GM10847 (cell line): ENCODE measurements around the gene PGAP3.

Experiments
- POLR2A ChIP-seq: IDR thresholded peaks from 2 replicates; pipeline ENCODE4 v1.6.1; 2011; ENCODE audit not compliant: insufficient read length; ENCODE audit errors: extremely low read depth

PGAP3 gene

GRCh38 chr17:39662551-39663339, 25.1 kb downstream of the PGAP3 start:
- no peak for TF ChIP-seq POLR2A

GRCh38 chr17:39661744-39662541, 25.9 kb downstream of the PGAP3 start:
- no peak for TF ChIP-seq POLR2A

GRCh38 chr17:39660397-39661385, 27.2 kb downstream of the PGAP3 start:
- TF ChIP-seq POLR2A: no peak

- TF ChIP-seq POLR2A: no peak
These were observed 27.9 kb downstream of the PGAP3 start for GRCh38 chr17:39660011-39660360.

- no peak for TF ChIP-seq POLR2A
These were observed 28.4 kb downstream of the PGAP3 start for GRCh38 chr17:39659279-39660010.

GRCh38 chr17:39658760-39659159, 29.1 kb downstream of the PGAP3 start:
- no peak for TF ChIP-seq POLR2A

- TF ChIP-seq POLR2A: no peak
These were observed 29.5 kb downstream of the PGAP3 start for GRCh38 chr17:39658346-39658745.

- no peak for TF ChIP-seq POLR2A
These were observed 32.8 kb downstream of the PGAP3 start for GRCh38 chr17:39655105-39655504.

- TF ChIP-seq POLR2A: no peak
These were observed 34.1 kb downstream of the PGAP3 start for GRCh38 chr17:39653662-39654331.

GRCh38 chr17:39653316-39653661, 34.6 kb downstream of the PGAP3 start:
- no peak for TF ChIP-seq POLR2A

- no peak for TF ChIP-seq POLR2A
These were observed 35.1 kb downstream of the PGAP3 start for GRCh38 chr17:39652587-39653315.

- no peak for TF ChIP-seq POLR2A
These were observed 35.8 kb downstream of the PGAP3 start for GRCh38 chr17:39651923-39652586.

- no peak for TF ChIP-seq POLR2A
These were observed 37.7 kb downstream of the PGAP3 start for GRCh38 chr17:39650121-39650579.
